Urinary bladder (tissue), 4 donors: ENCODE measurements around the gene LYRM7. TPM values are rescaled to one million over a fixed set of nuclear protein-coding genes. Genes with fewer than 3 reads are reported as not detected.

Experiments used
- DNase-seq: peaks from one replicate; pipeline ENCODE4 v3.0.0-alpha.2; 2015; ENCODE audit errors: extremely low spot score
- H3K27ac ChIP-seq: one replicate; pipeline ENCODE4 v1.5.1; 2013; ENCODE audit warnings: low read depth, mild to moderate bottlenecking, moderate library complexity
- H3K36me3 ChIP-seq: one replicate; pipeline ENCODE4 v1.6.1; 2013; ENCODE audit warnings: mild to moderate bottlenecking, moderate library complexity; ENCODE audit not compliant: insufficient read depth
- H3K4me1 ChIP-seq: one replicate; pipeline ENCODE4 v1.6.1; 2013; ENCODE audit warnings: mild to moderate bottlenecking, moderate library complexity; ENCODE audit not compliant: insufficient read depth
- H3K4me3 ChIP-seq: one replicate; pipeline ENCODE4 v1.5.1; 2013; ENCODE audit warnings: low read depth, low read length
- WGBS: extraction: QIAGEN DNeasy Blood & Tissue Kit; methylation state at CpG from one replicate; pipeline ENCODE4 v1.1.7; 2013; 5-methylcytosine and 5-hydroxymethylcytosine counted together
- polyA plus RNA-seq: library from polyadenylated mRNA; stranded (reverse); fragments of 200-250 nt; gene quantifications from one replicate; pipeline ENCODE4 v1.2.3, GENCODE V29; 2013
- total RNA-seq: library from RNA; depleted of rRNA; stranded (reverse); fragments of >200 nt; gene quantifications from one replicate; pipeline ENCODE4 v1.2.3, GENCODE V29; 2014
- donor health status: healthy with polysubstance abuse.
- donor health status: healthy.

LYRM7 gene
- total and polyA plus RNA-seq, 2 donors: 6.7 to 24.1 TPM

- no peak for DNase-seq
Measured at GRCh38 chr5:131217791-131218190, 47.0 kb downstream of the LYRM7 start.

GRCh38 chr5:131218392-131218791, 47.6 kb downstream of the LYRM7 start:
- no peak overlapping the region for H3K4me3 ChIP-seq
- H3K36me3 ChIP-seq: no peaks in the 10 kb centered on the region
- 72% methylated on average over 4 of the region's 4 CpGs for WGBS
- H3K4me1 ChIP-seq: no peaks in the 10 kb centered on the region
- no peak overlapping the region for H3K27ac ChIP-seq
- no peak for DNase-seq

More at GRCh38 chr5:131217791-131218190, 47.0 kb downstream of the LYRM7 start:
- no peak overlapping the region for H3K27ac ChIP-seq
- 97% methylated on average over 4 of the region's 4 CpGs for WGBS
- no peaks in the 10 kb centered on the region for H3K36me3 ChIP-seq
- H3K4me3 ChIP-seq: no peak overlapping the region
- no peaks in the 10 kb centered on the region for H3K4me1 ChIP-seq

GRCh38 chr5:131220566-131220965, 49.8 kb downstream of the LYRM7 start:
- Histone ChIP-seq H3K27ac (no peak overlapping the region), H3K36me3 (no peaks in the 10 kb centered on the region), H3K4me3 (no peak overlapping the region), H3K4me1 (no peaks in the 10 kb centered on the region)
- DNase-seq: no peak
- 93% methylated on average over 7 of the region's 7 CpGs for WGBS

GRCh38 chr5:131221008-131221703, 50.4 kb downstream of the LYRM7 start:
- H3K4me1 ChIP-seq: no peaks in the 10 kb centered on the region
- 90% methylated on average over 10 of the region's 10 CpGs for WGBS

GRCh38 chr5:131221888-131222287, 51.1 kb downstream of the LYRM7 start:
- no peak overlapping the region for H3K4me3 ChIP-seq
- H3K27ac ChIP-seq: no peak overlapping the region
- no peaks in the 10 kb centered on the region for H3K36me3 ChIP-seq
- no peaks in the 10 kb centered on the region for H3K4me1 ChIP-seq
- no peak for DNase-seq

More at GRCh38 chr5:131221008-131221703, 50.4 kb downstream of the LYRM7 start:
- H3K4me3 ChIP-seq: no peak overlapping the region
- H3K36me3 ChIP-seq: no peaks in the 10 kb centered on the region
- H3K27ac ChIP-seq: no peak overlapping the region
- DNase-seq: no peak

GRCh38 chr5:131222731-131223130, 52.0 kb downstream of the LYRM7 start:
- Histone ChIP-seq H3K4me3 (no peak overlapping the region), H3K36me3 (no peaks in the 10 kb centered on the region), H3K27ac (no peak overlapping the region), H3K4me1 (no peaks in the 10 kb centered on the region)
- no peak for DNase-seq

- no peak for DNase-seq
- WGBS: 51% methylated on average over 2 of the region's 2 CpGs
- Histone ChIP-seq H3K4me3 (no peak overlapping the region), H3K27ac (no peak overlapping the region), H3K36me3 (no peaks in the 10 kb centered on the region), H3K4me1 (no peaks in the 10 kb centered on the region)
Measured at GRCh38 chr5:131223751-131224386, 53.1 kb downstream of the LYRM7 start.

GRCh38 chr5:131224387-131225201, 53.9 kb downstream of the LYRM7 start:
- DNase-seq: no peak
- WGBS: 72% methylated on average over 6 of the region's 6 CpGs
- Histone ChIP-seq H3K4me3 (no peak overlapping the region), H3K36me3 (no peaks in the 10 kb centered on the region), H3K4me1 (no peaks in the 10 kb centered on the region), H3K27ac (no peak overlapping the region)

- 80% methylated on average over 4 of the region's 4 CpGs for WGBS
- no peaks in the 10 kb centered on the region for H3K4me1 ChIP-seq
- no peak for DNase-seq
- no peaks in the 10 kb centered on the region for H3K36me3 ChIP-seq
- H3K27ac ChIP-seq: no peak overlapping the region
- no peak overlapping the region for H3K4me3 ChIP-seq
Measured at GRCh38 chr5:131225282-131225974, 54.7 kb downstream of the LYRM7 start.

- WGBS: 92% methylated on average over 2 of the region's 2 CpGs
Measured at GRCh38 chr5:131226899-131227298, 56.2 kb downstream of the LYRM7 start.

GRCh38 chr5:131228646-131229045, 57.9 kb downstream of the LYRM7 start:
- Histone ChIP-seq H3K4me3 (no peak overlapping the region), H3K4me1 (no peaks in the 10 kb centered on the region), H3K27ac (no peak overlapping the region), H3K36me3 (no peaks in the 10 kb centered on the region)
- DNase-seq: no peak
- 69% methylated on average over 1 of the region's 1 CpG for WGBS

More at GRCh38 chr5:131226899-131227298, 56.2 kb downstream of the LYRM7 start:
- no peaks in the 10 kb centered on the region for H3K36me3 ChIP-seq
- H3K4me1 ChIP-seq: no peaks in the 10 kb centered on the region
- no peak for DNase-seq
- no peak overlapping the region for H3K27ac ChIP-seq
- H3K4me3 ChIP-seq: no peak overlapping the region

- Histone ChIP-seq H3K36me3 (no peaks in the 10 kb centered on the region), H3K27ac (no peak overlapping the region), H3K4me3 (no peak overlapping the region), H3K4me1 (no peaks in the 10 kb centered on the region)
- no peak for DNase-seq
- WGBS: 90% methylated on average over 4 of the region's 4 CpGs
Measured at GRCh38 chr5:131229623-131230022, 58.9 kb downstream of the LYRM7 start.

GRCh38 chr5:131230406-131230805, 59.7 kb downstream of the LYRM7 start:
- DNase-seq: no peak
- 80% methylated on average over 5 of the region's 5 CpGs for WGBS
- no peaks in the 10 kb centered on the region for H3K4me1 ChIP-seq

More at GRCh38 chr5:131230406-131230805, 59.7 kb downstream of the LYRM7 start:
- H3K27ac ChIP-seq: no peak overlapping the region
- no peaks in the 10 kb centered on the region for H3K36me3 ChIP-seq
- no peak overlapping the region for H3K4me3 ChIP-seq
